HepG2 (cell line): Measurements from ENCODE around the gene SLC23A3. TPM values are rescaled to one million over a fixed set of nuclear protein-coding genes. Genes with fewer than 3 reads are reported as not detected.
A peak's percentile ranks its signal among the peaks of the same experiment; 100 is the strongest.

Experiments
- ATF7-NPFF ChIP-seq: sonication (generic); formaldehyde crosslinking; IDR thresholded peaks from 2 replicates; pipeline ENCODE4 v1.8.1; 2023; ENCODE audit warnings: mild to moderate bottlenecking, low read depth, missing genetic modification reagents, moderate library complexity
- BCL3 ChIP-seq: sonication (generic); formaldehyde crosslinking; IDR thresholded peaks from 2 replicates; pipeline ENCODE4 v1.5.1; 2020; ENCODE audit warnings: mild to moderate bottlenecking, missing genetic modification reagents, moderate library complexity
- EHMT2 ChIP-seq: fragments of 200-600 bp; sonication (generic); IDR thresholded peaks from 2 replicates; pipeline ENCODE4 v1.7.0; 2017; ENCODE audit warnings: antibody characterized with exemption, low read depth, low read length, borderline replicate concordance
- FOXA3 ChIP-seq: IDR thresholded peaks from 2 replicates; pipeline ENCODE4 v1.6.1; 2016; ENCODE audit warnings: missing genetic modification reagents, missing compliant biosample characterization
- FOXO4 ChIP-seq: sonication (generic); formaldehyde crosslinking; conservative IDR thresholded peaks from 2 replicates; pipeline ENCODE4 v1.8.1; 2023; ENCODE audit warnings: missing genetic modification reagents
- HOXD1 ChIP-seq: sonication (generic); formaldehyde crosslinking; IDR thresholded peaks from 2 replicates; pipeline ENCODE4 v1.5.0; 2020; ENCODE audit warnings: missing genetic modification reagents
- IKZF1 ChIP-seq: fragments of 450-650 bp; IDR thresholded peaks from 2 replicates; pipeline ENCODE4 v1.7.1; 2016
- PHF20 ChIP-seq: sonication (generic); formaldehyde crosslinking; IDR thresholded peaks from 2 replicates; pipeline ENCODE4 v1.5.0; 2020; ENCODE audit warnings: mild to moderate bottlenecking, missing genetic modification reagents
- SP1 ChIP-seq, 2 experiments: fragments of 450-650 bp in 1 of 2; sonication (generic) in 1 of 2; formaldehyde crosslinking in 1 of 2; IDR thresholded peaks; 2 replicates each; pipeline versions ENCODE4 v1.4.0 to v1.6.1; 2016 to 2020; ENCODE audit warnings: missing genetic modification reagents in 1 of 2
- SRY ChIP-seq: sonication (generic); formaldehyde crosslinking; IDR thresholded peaks from 2 replicates; pipeline ENCODE4 v1.8.0; 2022; ENCODE audit warnings: mild to moderate bottlenecking, missing genetic modification reagents
- TEF ChIP-seq: sonication (generic); formaldehyde crosslinking; IDR thresholded peaks from 2 replicates; pipeline ENCODE4 v1.5.0; 2020; ENCODE audit warnings: missing genetic modification reagents
- TFAP4 ChIP-seq: sonication (generic); IDR thresholded peaks from 2 replicates; pipeline ENCODE4 v1.6.1; 2016; ENCODE audit warnings: low read depth, borderline replicate concordance
- YY1 ChIP-seq: IDR thresholded peaks from 2 replicates; pipeline ENCODE4 v1.6.1; 2011; ENCODE audit warnings: low read length, low read depth, moderate library complexity, mild to moderate bottlenecking; ENCODE audit not compliant: insufficient read depth, insufficient replicate concordance
- ZIK1 ChIP-seq: sonication (generic); formaldehyde crosslinking; IDR thresholded peaks from 2 replicates; pipeline ENCODE4 v1.5.0; 2020; ENCODE audit warnings: mild to moderate bottlenecking, low read depth, missing genetic modification reagents, borderline replicate concordance
- ZNF335 ChIP-seq: sonication (generic); formaldehyde crosslinking; IDR thresholded peaks from 2 replicates; pipeline ENCODE4 v1.4.0; 2020; ENCODE audit warnings: missing genetic modification reagents
- ZNF367 ChIP-seq: sonication (generic); formaldehyde crosslinking; IDR thresholded peaks from 2 replicates; pipeline ENCODE4 v1.4.0; 2020; ENCODE audit warnings: missing genetic modification reagents, borderline replicate concordance
- ZNF441 ChIP-seq: sonication (generic); formaldehyde crosslinking; IDR thresholded peaks from 2 replicates; pipeline ENCODE4 v1.7.0; 2021; ENCODE audit warnings: missing genetic modification reagents, borderline replicate concordance
- ZNF672 ChIP-seq: sonication (generic); formaldehyde crosslinking; IDR thresholded peaks from 2 replicates; pipeline ENCODE4 v1.8.1; 2022; ENCODE audit warnings: missing genetic modification reagents
- ZNF891 ChIP-seq: sonication (generic); formaldehyde crosslinking; IDR thresholded peaks from 2 replicates; pipeline ENCODE4 v1.5.0; 2020; ENCODE audit warnings: mild to moderate bottlenecking, missing genetic modification reagents
- ZSCAN25 ChIP-seq: sonication (generic); formaldehyde crosslinking; IDR thresholded peaks from 2 replicates; pipeline ENCODE4 v1.8.0; 2022; ENCODE audit warnings: mild to moderate bottlenecking, missing genetic modification reagents
- polyA plus RNA-seq, 8 experiments: library from polyadenylated mRNA; depleted of rRNA in 3 of 8; stranded (reverse) in 7 of 8; unstranded in 1 of 8; fragments of >200 nt; fragmentation: Illumina TruSeq in 4 of 8; extraction: Trizol in 4 of 8; gene quantifications; 2 replicates each; pipeline versions ENCODE4 v1.2.1 to v1.2.3, GENCODE V29; 2011 to 2016; ENCODE audit warnings: low read depth in 4 of 8, missing spikeins in 1 of 8, mixed read lengths in 1 of 8; ENCODE audit not compliant: insufficient read depth in 1 of 8
- total RNA-seq, 5 experiments: library from RNA; depleted of rRNA; stranded (reverse); fragments of >200 nt; fragmentation: Illumina TruSeq; extraction: Trizol; gene quantifications; 2 replicates each; pipeline ENCODE4 v1.2.3, GENCODE V29; 2016; ENCODE audit warnings: low read depth in 1 of 5

Gene SLC23A3
- total and polyA plus RNA-seq, 2 of the 13 experiments (the other 11 are each of a cell fraction or from before 2014, with no cell fraction given), result 0.38 to 0.78 TPM

GRCh38 chr2:219116776-219117646 is 52.8 kb downstream of the SLC23A3 start (continued):
- TF ChIP-seq TEF (CRISPR knock-in tag), result no peak
- no peak for TF ChIP-seq BCL3
- peak; percentile 49; the same call in 1 of the 2 replicates for TF ChIP-seq ZSCAN25 (CRISPR knock-in tag)
- TF ChIP-seq YY1, result no peak
- no peak for TF ChIP-seq EHMT2
- TF ChIP-seq ZIK1 (CRISPR knock-in tag), result no peak
- no peak for TF ChIP-seq ZNF891 (CRISPR knock-in tag)
- no peak for TF ChIP-seq HOXD1 (CRISPR knock-in tag)
- TF ChIP-seq ZNF335 (CRISPR knock-in tag), result no peak
- 0 out of 2 replicates have a peak, but pooled peaks have one; percentile 64 for TF ChIP-seq FOXO4
- TF ChIP-seq ZNF672 (CRISPR knock-in tag), result no peak
- no peak for TF ChIP-seq ATF7-NPFF (CRISPR knock-in tag)
- no peak for TF ChIP-seq PHF20 (CRISPR knock-in tag)
- TF ChIP-seq TFAP4, result peak; percentile 74; the same call in 1 of the 2 replicates
- TF ChIP-seq SP1 (IDR thresholded peaks at IDR 0.05), result no peak
- TF ChIP-seq SP1 (CRISPR knock-in tag; IDR thresholded peaks at IDR 0.05), result no peak
- peak; percentile 93 for TF ChIP-seq FOXA3 (CRISPR knock-in tag)
- TF ChIP-seq IKZF1, result no peak
- TF ChIP-seq SRY, result no peak
- TF ChIP-seq ZNF441 (CRISPR knock-in tag), result no peak
- no peak for TF ChIP-seq ZNF367 (CRISPR knock-in tag)
